IPS DF 19.7 (cell line): Measurements from ENCODE around the gene PPAN.

Source experiments
- DNase-seq: peaks from one replicate; pipeline ENCODE4 v3.0.0-alpha.2; 2013; ENCODE audit warnings: low read depth, low spot score

The PPAN gene

GRCh38 chr19:10139952-10140351, 33.8 kb downstream of the PPAN start:
- no peak for DNase-seq

- DNase-seq: no peak
Measured at GRCh38 chr19:10141479-10141878, 35.3 kb downstream of the PPAN start.

- DNase-seq: no peak
Measured at GRCh38 chr19:10141973-10142372, 35.8 kb downstream of the PPAN start.

- no peak for DNase-seq
Measured at GRCh38 chr19:10142701-10143375, 36.7 kb downstream of the PPAN start.

GRCh38 chr19:10143681-10144080, 37.5 kb downstream of the PPAN start:
- no peak for DNase-seq

GRCh38 chr19:10144361-10144760, 38.2 kb downstream of the PPAN start:
- DNase-seq: no peak

GRCh38 chr19:10145031-10145430, 38.9 kb downstream of the PPAN start:
- no peak for DNase-seq

- no peak for DNase-seq
Measured at GRCh38 chr19:10146142-10146541, 40.0 kb downstream of the PPAN start.

- no peak for DNase-seq
Measured at GRCh38 chr19:10149427-10149826, 43.3 kb downstream of the PPAN start.

- DNase-seq: no peak
Measured at GRCh38 chr19:10151521-10151920, 45.4 kb downstream of the PPAN start.

- DNase-seq: no peak
Measured at GRCh38 chr19:10152100-10152499, 45.9 kb downstream of the PPAN start.

GRCh38 chr19:10155839-10156238, 49.7 kb downstream of the PPAN start:
- no peak for DNase-seq

- no peak for DNase-seq
Measured at GRCh38 chr19:10158071-10158470, 51.9 kb downstream of the PPAN start.

GRCh38 chr19:10158485-10158884, 52.3 kb downstream of the PPAN start:
- no peak for DNase-seq

- DNase-seq: no peak
Measured at GRCh38 chr19:10159610-10160009, 53.4 kb downstream of the PPAN start.
